Fibroblast of lung (primary cell): ENCODE measurements around the gene PGR.

ENCODE experiments used
- EZH2 ChIP-seq: IDR thresholded peaks from 2 replicates; pipeline ENCODE4 v1.5.1; 2012; ENCODE audit warnings: low read length, control low read depth, mild to moderate bottlenecking; ENCODE audit errors: missing control alignments
- TF ChIP-seq, protein P1 (sequence below), 2 donors: IDR thresholded peaks in 1 of 2; conservative IDR thresholded peaks in 1 of 2; 1 replicate in 1 of 2; 2 replicates in 1 of 2; pipeline ENCODE4 v1.5.1; 2011 to 2012; ENCODE audit warnings: low read length in 2 of 2, control low read depth in 1 of 2, inconsistent platforms in 1 of 2, low read depth in 1 of 2, mild to moderate bottlenecking in 1 of 2

DNA sequence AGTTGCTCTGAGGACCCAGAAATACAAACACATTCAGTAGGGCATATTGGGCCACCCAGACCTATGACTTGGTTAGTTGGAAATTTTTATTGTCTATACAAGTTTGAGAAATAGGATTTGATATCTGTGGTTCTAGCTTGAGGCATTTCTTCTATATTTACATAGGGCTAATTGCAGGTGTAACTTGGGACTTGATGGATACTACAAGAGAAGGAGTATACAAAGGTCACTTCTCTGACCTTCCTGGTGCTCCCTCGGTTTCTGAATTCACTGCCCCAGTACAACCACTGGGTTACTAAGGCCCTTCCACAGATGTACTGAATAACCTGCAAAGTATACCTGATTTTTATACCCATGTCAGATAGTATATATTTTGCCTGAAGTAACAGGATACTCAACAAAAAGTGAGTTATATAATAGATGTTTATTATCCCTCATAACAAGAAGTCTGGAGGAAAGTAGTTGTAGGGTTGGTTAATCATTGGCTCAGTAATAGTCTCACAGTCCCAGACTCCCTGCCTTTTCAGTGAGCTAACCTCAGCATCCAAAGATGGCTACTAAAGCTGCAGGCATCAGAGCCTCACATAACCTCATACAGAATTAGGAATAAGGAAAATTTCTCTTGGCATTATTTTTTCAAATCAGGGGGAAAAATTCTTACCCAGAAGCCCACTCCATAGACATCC lies 8.8 kb upstream of the PGR start:
- TF ChIP-seq, protein P1, sequence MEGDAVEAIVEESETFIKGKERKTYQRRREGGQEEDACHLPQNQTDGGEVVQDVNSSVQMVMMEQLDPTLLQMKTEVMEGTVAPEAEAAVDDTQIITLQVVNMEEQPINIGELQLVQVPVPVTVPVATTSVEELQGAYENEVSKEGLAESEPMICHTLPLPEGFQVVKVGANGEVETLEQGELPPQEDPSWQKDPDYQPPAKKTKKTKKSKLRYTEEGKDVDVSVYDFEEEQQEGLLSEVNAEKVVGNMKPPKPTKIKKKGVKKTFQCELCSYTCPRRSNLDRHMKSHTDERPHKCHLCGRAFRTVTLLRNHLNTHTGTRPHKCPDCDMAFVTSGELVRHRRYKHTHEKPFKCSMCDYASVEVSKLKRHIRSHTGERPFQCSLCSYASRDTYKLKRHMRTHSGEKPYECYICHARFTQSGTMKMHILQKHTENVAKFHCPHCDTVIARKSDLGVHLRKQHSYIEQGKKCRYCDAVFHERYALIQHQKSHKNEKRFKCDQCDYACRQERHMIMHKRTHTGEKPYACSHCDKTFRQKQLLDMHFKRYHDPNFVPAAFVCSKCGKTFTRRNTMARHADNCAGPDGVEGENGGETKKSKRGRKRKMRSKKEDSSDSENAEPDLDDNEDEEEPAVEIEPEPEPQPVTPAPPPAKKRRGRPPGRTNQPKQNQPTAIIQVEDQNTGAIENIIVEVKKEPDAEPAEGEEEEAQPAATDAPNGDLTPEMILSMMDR (conservative IDR thresholded peaks at IDR 0.05 in 1 of 2, IDR thresholded peaks at IDR 0.05 in 1 of 2; ENCODE audit: low read depth in 1 of 2, low read length in 2 of 2) = no peak
- no peak for TF ChIP-seq EZH2
